GM19099 (cell line): Measurements from ENCODE around the gene RREB1.

Source experiments
- POLR2A ChIP-seq: IDR thresholded peaks from 3 replicates; pipeline ENCODE4 v1.6.1; 2011; ENCODE audit warnings: low read depth; ENCODE audit not compliant: insufficient read length; ENCODE audit errors: extremely low read depth

RREB1 gene

DNA sequence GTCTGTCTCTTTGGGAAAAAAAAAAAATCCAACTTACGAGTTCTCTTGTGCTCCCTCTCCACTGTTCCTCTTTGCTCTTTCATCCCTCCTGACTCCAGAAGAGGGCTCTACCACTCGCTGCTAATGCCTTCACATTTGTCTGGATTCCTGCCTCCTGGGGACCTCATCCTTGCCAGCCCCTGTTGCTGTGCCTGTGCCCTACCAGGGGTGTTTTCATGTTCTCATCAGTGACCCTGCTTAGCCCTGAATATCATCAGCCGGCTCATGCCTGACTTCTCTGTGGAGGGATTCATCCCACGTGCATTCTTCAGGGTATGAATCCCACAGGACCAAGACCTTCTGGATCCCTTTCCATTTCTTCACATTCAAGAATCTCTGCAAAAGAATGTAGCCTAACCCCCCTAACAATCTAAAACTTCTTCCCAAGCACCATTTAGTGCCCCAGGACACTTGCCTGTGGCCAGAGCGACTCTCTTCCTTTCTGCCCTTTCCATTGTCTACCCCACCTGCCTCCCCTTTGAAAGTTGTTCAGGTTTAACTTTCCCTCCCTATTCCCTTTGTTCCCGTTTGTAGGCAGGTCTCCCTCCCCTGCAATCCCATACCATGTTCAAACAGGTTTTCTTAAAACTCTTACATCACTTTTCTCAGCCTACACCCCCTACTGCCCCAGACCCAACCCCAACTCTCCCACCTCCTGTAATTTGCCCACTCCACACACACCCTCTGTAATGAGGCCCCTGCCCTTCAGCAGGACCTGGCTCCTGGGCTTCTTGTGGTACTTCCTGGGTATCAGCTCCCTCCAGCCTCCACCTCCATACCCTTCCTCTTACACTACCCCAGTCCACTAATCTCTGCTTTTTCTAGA lies 50.2 kb downstream of the RREB1 start:
- TF ChIP-seq POLR2A: no peak

GRCh38 chr6:7159790-7160525 lies 52.2 kb downstream of the RREB1 start:
- TF ChIP-seq POLR2A: no peak

DNA sequence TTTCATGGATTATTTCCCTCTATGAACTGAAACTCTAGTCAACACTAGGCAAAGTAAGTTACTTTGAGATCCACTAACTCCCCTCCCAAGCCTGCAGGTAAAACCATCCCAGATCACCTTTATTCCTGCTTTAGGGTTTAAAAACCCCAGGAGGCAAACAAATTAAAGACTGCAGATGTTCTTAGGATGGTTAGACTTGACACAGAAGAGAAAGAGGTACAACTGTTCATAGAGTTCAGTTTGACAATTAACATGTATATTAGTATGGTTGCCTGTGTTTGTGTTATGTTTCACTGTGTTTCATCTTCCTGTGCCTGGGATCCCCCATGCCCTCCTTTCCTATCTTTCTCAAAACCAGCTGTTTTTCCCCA lies 53.5 kb downstream of the RREB1 start:
- no peak for TF ChIP-seq POLR2A

GRCh38 chr6:7161845-7162244 lies 54.1 kb downstream of the RREB1 start:
- TF ChIP-seq POLR2A: no peak

DNA sequence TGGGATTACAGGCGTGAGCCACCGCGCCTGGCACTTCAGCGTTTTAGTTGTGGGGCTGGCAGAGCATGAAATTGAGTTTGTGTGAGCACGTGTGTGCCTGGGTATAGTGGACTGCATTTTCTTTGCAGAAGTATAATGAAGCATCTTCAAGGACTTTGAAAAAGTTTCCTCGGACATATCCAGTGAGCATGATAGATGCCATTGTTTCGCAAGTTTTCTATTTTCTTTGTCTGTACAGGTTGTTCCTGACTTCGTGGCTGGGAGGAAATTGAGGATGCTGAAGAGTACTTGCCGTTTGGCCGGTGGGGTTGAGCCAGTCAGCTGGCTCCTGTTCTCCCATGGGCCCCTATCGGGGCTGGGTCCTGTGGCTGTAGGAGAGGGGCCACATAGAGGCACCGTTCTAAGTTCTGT lies 55.9 kb downstream of the RREB1 start:
- TF ChIP-seq POLR2A: no peak

DNA sequence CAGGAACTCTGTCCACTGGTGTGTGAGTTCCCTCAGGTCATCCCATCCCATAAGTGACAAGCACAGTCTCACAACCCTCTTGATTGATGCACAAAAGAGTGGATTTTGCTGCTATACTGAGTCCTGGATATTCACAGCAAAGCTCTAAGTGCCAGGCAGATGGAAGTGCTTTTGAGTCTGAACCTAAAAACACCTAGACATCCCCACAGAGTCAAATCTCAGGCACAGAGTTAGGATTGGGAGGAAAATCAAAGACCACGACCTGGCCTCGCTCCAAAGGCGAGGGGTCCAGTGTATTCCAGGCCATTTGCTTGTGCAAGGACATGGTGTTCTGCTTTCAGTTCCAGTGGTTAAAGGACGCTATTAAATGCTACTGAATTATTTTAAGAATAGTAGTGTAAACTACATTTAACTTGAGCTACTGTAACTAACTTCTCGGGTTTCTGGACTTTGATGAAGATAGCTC lies 56.8 kb downstream of the RREB1 start:
- no peak for TF ChIP-seq POLR2A

DNA sequence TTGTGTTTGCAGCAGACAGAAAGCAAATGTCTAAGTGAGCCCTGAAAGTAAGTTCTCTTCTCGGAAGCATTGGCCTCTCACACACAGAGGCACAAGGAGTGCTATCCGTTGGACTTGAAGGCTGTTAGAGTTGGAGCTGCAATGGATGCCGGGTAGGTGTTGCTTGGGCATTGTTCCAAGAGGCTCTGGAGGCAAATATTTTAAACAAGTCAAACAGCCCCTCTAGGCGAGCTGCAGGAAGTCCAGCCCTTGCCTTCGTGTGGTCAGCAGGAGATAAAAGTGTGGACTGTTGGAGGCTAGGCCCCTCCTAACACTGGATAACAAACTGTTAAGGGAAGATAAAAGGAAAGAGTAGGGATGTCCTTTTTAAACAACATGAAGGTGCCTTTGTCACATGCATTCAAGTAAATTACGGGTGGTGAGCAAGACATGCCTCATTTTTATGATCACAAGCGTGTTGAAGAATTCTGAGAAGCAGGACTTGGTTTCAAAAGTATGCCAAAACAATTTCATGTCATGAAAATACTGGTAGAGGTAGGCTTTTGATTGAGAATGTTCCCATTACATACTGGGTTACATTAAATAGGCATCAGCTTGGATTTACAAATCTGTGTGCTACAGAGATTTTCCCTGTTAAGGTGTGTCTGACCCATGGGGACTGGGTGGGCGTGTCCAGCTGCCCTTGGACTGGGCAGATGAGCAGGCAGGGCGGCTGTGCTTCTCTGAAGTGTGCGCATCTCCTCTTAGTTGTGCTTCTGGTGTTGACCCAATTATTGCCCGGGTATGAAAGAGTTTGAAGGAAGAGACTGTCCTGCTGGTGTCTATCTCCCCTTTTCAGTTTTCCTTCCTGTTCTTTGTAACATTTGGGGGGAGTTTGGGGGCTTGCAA lies 57.5 kb downstream of the RREB1 start:
- no peak for TF ChIP-seq POLR2A

DNA sequence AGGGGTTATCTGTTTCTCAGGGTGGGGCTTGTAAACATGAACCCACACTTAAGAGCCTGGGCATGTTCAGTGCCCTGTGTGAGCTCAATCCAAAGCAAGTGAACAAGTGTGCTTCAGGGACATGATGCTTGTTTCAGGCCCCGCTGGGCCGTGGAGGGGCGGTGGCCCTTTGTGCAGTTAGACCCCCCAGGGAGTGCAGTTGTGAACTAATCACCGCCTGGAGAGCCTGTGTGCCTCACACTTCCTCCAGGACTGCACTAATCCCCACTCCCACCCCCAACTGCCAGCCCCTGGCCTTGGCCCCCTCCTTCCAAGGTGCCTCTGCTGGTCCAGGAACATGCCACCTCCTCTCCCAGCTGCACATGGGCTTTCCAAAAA lies 58.1 kb downstream of the RREB1 start:
- no peak for TF ChIP-seq POLR2A

GRCh38 chr6:7166410-7167293 lies 58.9 kb downstream of the RREB1 start:
- no peak for TF ChIP-seq POLR2A

- no peak for TF ChIP-seq POLR2A
Observed at GRCh38 chr6:7169296-7169721, 61.5 kb downstream of the RREB1 start.

- no peak for TF ChIP-seq POLR2A
Observed at GRCh38 chr6:7170117-7170732, 62.5 kb downstream of the RREB1 start.

DNA sequence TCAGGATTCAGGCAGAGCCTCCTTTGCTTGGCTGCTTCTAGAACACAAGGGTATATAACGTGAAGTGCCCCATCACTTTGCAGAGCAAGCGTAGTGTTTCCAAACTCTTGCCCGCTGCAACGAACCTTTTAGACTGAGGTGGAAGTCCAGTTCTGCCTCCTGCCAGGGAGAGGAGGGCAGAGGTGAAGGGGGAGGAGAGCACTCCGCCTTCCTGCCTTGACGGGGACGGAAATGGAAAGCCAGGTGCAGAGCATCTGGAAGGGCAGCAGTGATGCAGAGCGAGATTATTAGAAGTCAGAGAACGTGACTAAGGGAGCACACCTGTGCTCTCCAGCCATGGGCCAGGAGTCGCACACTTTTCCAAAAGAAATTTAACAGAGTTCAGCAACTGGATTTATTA lies 63.4 kb downstream of the RREB1 start:
- TF ChIP-seq POLR2A: no peak

GRCh38 chr6:7171733-7172132 lies 64.0 kb downstream of the RREB1 start:
- TF ChIP-seq POLR2A: no peak

DNA sequence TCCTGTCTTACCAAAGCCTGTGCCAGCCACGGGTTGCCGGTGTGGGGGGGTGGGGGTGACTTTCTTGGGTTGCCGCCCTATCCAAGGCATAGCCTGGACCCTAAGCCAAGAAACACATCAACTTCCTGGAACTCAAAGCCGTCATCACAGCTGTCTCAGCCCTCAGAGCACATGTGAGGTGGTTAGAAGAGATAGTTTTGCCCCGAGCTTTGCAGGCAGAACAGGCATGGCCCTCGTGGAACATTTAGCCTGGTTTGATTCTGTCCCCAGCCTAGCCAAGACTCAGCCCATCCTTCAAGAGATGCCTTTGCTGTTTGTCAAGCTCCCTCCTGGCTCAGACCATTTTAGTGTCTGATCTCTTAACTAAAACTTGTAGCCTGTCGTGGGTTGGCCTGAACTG lies 64.9 kb downstream of the RREB1 start:
- TF ChIP-seq POLR2A: no peak
